Panc1 (cell line): Measurements from ENCODE around the gene SEC31A. TPM values are rescaled to one million over a fixed set of nuclear protein-coding genes. Genes with fewer than 3 reads are reported as not detected.

ENCODE experiments used
- ATAC-seq: fragments of 200-7000 bp; cut with Tn5 transposase; 2 replicates; pipeline ENCODE4 v1.9.1; 2020; ENCODE audit warnings: mild to moderate bottlenecking, moderate library complexity
- BruUV-seq: library from RNA; stranded (reverse); fragments of 400-500 nt; replicated peaks from 2 replicates; lab custom pipeline; 2021; lab: Mats Ljungman, UMichigan
- CTCF ChIA-PET: fragments of 300-600 bp; sonication (Branson Sonifier 250); formaldehyde crosslinking; loops from one replicate; lab custom pipeline; 2022; ENCODE audit warnings: antibody characterized with exemption; lab: Charles Lee
- POLR2A ChIA-PET: fragments of 300-600 bp; sonication (Branson Sonifier 250); formaldehyde crosslinking; loops from one replicate; lab custom pipeline; 2022; ENCODE audit warnings: antibody characterized with exemption; lab: Charles Lee
- DNase-seq: peaks from one replicate; pipeline ENCODE4 v3.0.0-alpha.2; 2010; ENCODE audit warnings: low read depth, low spot score
- H3K27ac ChIP-seq: 2 replicates; pipeline ENCODE4 v1.5.1; 2011; ENCODE audit warnings: mild to moderate bottlenecking, low read length, inconsistent platforms
- H3K27me3 ChIP-seq: fragments of 200-500 bp; sonication (Bioruptor generic); 2 replicates; pipeline ENCODE4 v1.6.0; 2014; ENCODE audit warnings: low read length, inconsistent platforms; ENCODE audit not compliant: control insufficient read depth, insufficient read depth
- H3K36me3 ChIP-seq: fragments of 200-500 bp; sonication (Bioruptor generic); 2 replicates; pipeline ENCODE4 v1.5.1; 2014; ENCODE audit warnings: inconsistent platforms, mild to moderate bottlenecking, low read length, moderate library complexity; ENCODE audit not compliant: control insufficient read depth, insufficient read depth
- H3K4me1 ChIP-seq: 2 replicates; pipeline ENCODE4 v1.5.1; 2011; ENCODE audit warnings: inconsistent platforms, mild to moderate bottlenecking, low read length, moderate library complexity; ENCODE audit not compliant: control insufficient read depth, insufficient read depth
- H3K4me3 ChIP-seq, 2 experiments: 2 replicates each; pipeline ENCODE4 v1.5.1; 2011 to 2012; ENCODE audit warnings: low read depth in 2 of 2, low read length in 2 of 2, mild to moderate bottlenecking in 2 of 2, inconsistent platforms in 1 of 2, moderate library complexity in 1 of 2
- H3K9me3 ChIP-seq: fragments of 200-500 bp; sonication (Bioruptor generic); 2 replicates; pipeline ENCODE4 v1.5.1; 2014; ENCODE audit warnings: low read depth, mild to moderate bottlenecking, inconsistent platforms, low read length, moderate library complexity; ENCODE audit not compliant: control insufficient read depth, insufficient read depth
- CTCF ChIP-seq: fragments of 450-650 bp; IDR thresholded peaks from 2 replicates; pipeline ENCODE4 v1.5.1; 2017; ENCODE audit warnings: mild to moderate bottlenecking
- POLR2AphosphoS5 ChIP-seq: IDR thresholded peaks from 2 replicates; pipeline ENCODE4 v1.6.1; 2012; ENCODE audit warnings: mild to moderate bottlenecking, low read depth, low read length, moderate library complexity
- REST ChIP-seq, 2 experiments: IDR thresholded peaks; 2 replicates each; pipeline ENCODE4 v1.6.1; 2011 to 2012; ENCODE audit warnings: low read depth in 2 of 2, control low read depth in 1 of 2, low read length in 1 of 2, mild to moderate bottlenecking in 1 of 2, moderate library complexity in 1 of 2; ENCODE audit not compliant: insufficient read depth in 1 of 2
- SIN3A ChIP-seq: IDR thresholded peaks from 2 replicates; pipeline ENCODE4 v1.6.1; 2012; ENCODE audit warnings: low read depth, mild to moderate bottlenecking, low read length, moderate library complexity, borderline replicate concordance; ENCODE audit not compliant: insufficient read depth
- TCF7L2 ChIP-seq: IDR thresholded peaks from 2 replicates; pipeline ENCODE4 v1.6.1; 2011; ENCODE audit warnings: mild to moderate bottlenecking, low read depth, low read length, inconsistent platforms
- in situ Hi-C: cut with HindIII; loops from 2 replicates; pipeline ENCODE4 v1.10.0; 2016; ENCODE audit warnings: low sequenced_read_pairs, low pct_unique_long_range_greater_than_20kb
- intact Hi-C: fragments of 100-400 bp; cut with micrococcal nuclease; formaldehyde crosslinking; loops from one replicate; pipeline ENCODE4 v1.10.0; 2022; ENCODE audit not compliant: unreplicated experiment
- total RNA-seq: library from RNA; stranded (reverse); gene quantifications from one replicate; pipeline ENCODE4 v1.2.1, GENCODE V29; 2021; ENCODE audit not compliant: unreplicated experiment

SEC31A gene
- total RNA-seq, 1 experiment from 2014 or later = 107 TPM

GRCh38 chr4:82930848-82931755, 40.1 kb upstream of the SEC31A start:
- peaks cover 2% of the 10 kb centered on the region; the same call in 1 of the 2 replicates for H3K36me3 ChIP-seq
- no peak overlapping the region for H3K27ac ChIP-seq
- no peak for ATAC-seq
- in situ Hi-C loops (no loop called here), intact Hi-C loops (no loop called here)
- no peaks in the 10 kb centered on the region for H3K27me3 ChIP-seq
- no TSS peak for BruUV-seq
- no peak for DNase-seq
- TF ChIP-seq TCF7L2 (no peak), SIN3A (no peak)
- POLR2A ChIA-PET = no interaction called here
- CTCF ChIA-PET = no interaction called here
- H3K4me1 ChIP-seq = no peaks in the 10 kb centered on the region
- H3K4me3 ChIP-seq = no peak overlapping the region
- H3K9me3 ChIP-seq = no peaks in the 10 kb centered on the region

GRCh38 chr4:82921795-82922194, 30.8 kb upstream of the SEC31A start:
- CTCF ChIA-PET = no interaction called here
- POLR2A ChIA-PET = no interaction called here
- no peak overlapping the region for H3K4me3 ChIP-seq
- no peak overlapping the region for H3K27ac ChIP-seq
- H3K9me3 ChIP-seq = no peaks in the 10 kb centered on the region
- TF ChIP-seq POLR2AphosphoS5 (no peak), SIN3A (no peak), CTCF (no peak), TCF7L2 (no peak), REST (IDR thresholded peaks at IDR 0.05; ENCODE audit: insufficient read depth in 1 of 2, low read depth in 2 of 2, low read length in 1 of 2) (no peak)
- in situ Hi-C loops = no loop called here
- ATAC-seq (no peak), DNase-seq (no peak)
- H3K27me3 ChIP-seq = no peaks in the 10 kb centered on the region
- H3K36me3 ChIP-seq = 0 out of 2 replicates have a peak, but pooled peaks cover 3% of the 10 kb centered on the region
- intact Hi-C loops = no loop called here
- H3K4me1 ChIP-seq = no peaks in the 10 kb centered on the region
- BruUV-seq = no TSS peak

GRCh38 chr4:82919386-82919785, 28.4 kb upstream of the SEC31A start:
- no peaks in the 10 kb centered on the region for H3K36me3 ChIP-seq
- no peak overlapping the region for H3K4me3 ChIP-seq
- no peak overlapping the region for H3K27ac ChIP-seq
- intact Hi-C loops (no loop called here), in situ Hi-C loops (no loop called here)
- ATAC-seq = no peak
- no peaks in the 10 kb centered on the region for H3K4me1 ChIP-seq
- H3K9me3 ChIP-seq = no peaks in the 10 kb centered on the region
- no peaks in the 10 kb centered on the region for H3K27me3 ChIP-seq
- CTCF ChIA-PET = no interaction called here
- TF ChIP-seq REST (IDR thresholded peaks at IDR 0.05; ENCODE audit: insufficient read depth in 1 of 2, low read depth in 2 of 2, low read length in 1 of 2) (no peak), TCF7L2 (no peak), SIN3A (no peak), POLR2AphosphoS5 (no peak), CTCF (no peak)
- POLR2A ChIA-PET = no interaction called here
- no TSS peak for BruUV-seq
- DNase-seq = no peak
